ENCODE measurements around the gene ALPI.
A peak's percentile ranks its signal among the peaks of the same experiment; 100 is the strongest.
"Not testable (repeated sequence)": the region's sequence is repeated elsewhere in the genome, so short reads cannot be mapped to it uniquely, and the experiment has no call there.

The ALPI gene

GRCh38 chr2:232420463-232421188 lies 35.3 kb upstream of the ALPI start:
- no peak for FAIRE-seq
- no peak for DNase-seq (ENCODE audit: insufficient read length, low spot score)

GRCh38 chr2:232421189-232421785 lies 34.7 kb upstream of the ALPI start:
- no peak for DNase-seq (ENCODE audit: insufficient read length, low spot score)
- no peak for FAIRE-seq

- DNase-seq (ENCODE audit: insufficient read length, low spot score) (no peak), FAIRE-seq (no peak)
Measured at GRCh38 chr2:232422051-232422450, 33.9 kb upstream of the ALPI start.

- not testable (repeated sequence) for FAIRE-seq; DNase-seq (ENCODE audit: insufficient read length, low spot score)
Measured at GRCh38 chr2:232422996-232423395, 33.0 kb upstream of the ALPI start.

GRCh38 chr2:232423407-232423806 lies 32.5 kb upstream of the ALPI start:
- not testable (repeated sequence) for DNase-seq (ENCODE audit: insufficient read length, low spot score); FAIRE-seq

- peak; percentile 90 for FAIRE-seq
Measured at GRCh38 chr2:232431705-232432590, 24.0 kb upstream of the ALPI start.

GRCh38 chr2:232432598-232433184 lies 23.3 kb upstream of the ALPI start:
- FAIRE-seq (no peak), DNase-seq (ENCODE audit: insufficient read length, low spot score) (no peak)

More at GRCh38 chr2:232431705-232432590, 24.0 kb upstream of the ALPI start:
- DNase-seq (ENCODE audit: insufficient read length, low spot score) = no peak

- not testable (repeated sequence) for DNase-seq (ENCODE audit: insufficient read length, low spot score); FAIRE-seq
Measured at GRCh38 chr2:232433622-232434021, 22.3 kb upstream of the ALPI start.

GRCh38 chr2:232434091-232434490 lies 21.9 kb upstream of the ALPI start:
- DNase-seq (ENCODE audit: insufficient read length, low spot score) (no peak), FAIRE-seq (peak; percentile 36)

GRCh38 chr2:232434563-232435374 lies 21.2 kb upstream of the ALPI start:
- DNase-seq (ENCODE audit: insufficient read length, low spot score) (no peak), FAIRE-seq (no peak)

GRCh38 chr2:232435375-232435648 lies 20.6 kb upstream of the ALPI start:
- no peak for DNase-seq (ENCODE audit: insufficient read length, low spot score)
- FAIRE-seq = no peak

- DNase-seq (ENCODE audit: insufficient read length, low spot score) (no peak), FAIRE-seq (no peak)
Measured at GRCh38 chr2:232435805-232436204, 20.1 kb upstream of the ALPI start.

GRCh38 chr2:232436381-232437194 lies 19.4 kb upstream of the ALPI start:
- FAIRE-seq (no peak), DNase-seq (ENCODE audit: insufficient read length, low spot score) (no peak)

- DNase-seq (ENCODE audit: insufficient read length, low spot score) = no peak
- no peak for FAIRE-seq
Measured at GRCh38 chr2:232437195-232437571, 18.8 kb upstream of the ALPI start.

GRCh38 chr2:232438091-232438490 lies 17.9 kb upstream of the ALPI start:
- FAIRE-seq (no peak), DNase-seq (ENCODE audit: insufficient read length, low spot score) (no peak)

GRCh38 chr2:232438951-232439757 lies 16.8 kb upstream of the ALPI start:
- FAIRE-seq (peak; percentile 89), DNase-seq (ENCODE audit: insufficient read length, low spot score) (no peak)

- DNase-seq (ENCODE audit: insufficient read length, low spot score) = no peak
- no peak for FAIRE-seq
Measured at GRCh38 chr2:232439758-232440135, 16.2 kb upstream of the ALPI start.

GRCh38 chr2:232440220-232441018 lies 15.5 kb upstream of the ALPI start:
- peak; percentile 69 for FAIRE-seq

More at GRCh38 chr2:232440220-232441018, 15.5 kb upstream of the ALPI start:
- DNase-seq (ENCODE audit: insufficient read length, low spot score) = peak; percentile 77

Measured in HTR-8/SVneo (cell line).